Measurements from ENCODE around the gene RGPD8.

DNA sequence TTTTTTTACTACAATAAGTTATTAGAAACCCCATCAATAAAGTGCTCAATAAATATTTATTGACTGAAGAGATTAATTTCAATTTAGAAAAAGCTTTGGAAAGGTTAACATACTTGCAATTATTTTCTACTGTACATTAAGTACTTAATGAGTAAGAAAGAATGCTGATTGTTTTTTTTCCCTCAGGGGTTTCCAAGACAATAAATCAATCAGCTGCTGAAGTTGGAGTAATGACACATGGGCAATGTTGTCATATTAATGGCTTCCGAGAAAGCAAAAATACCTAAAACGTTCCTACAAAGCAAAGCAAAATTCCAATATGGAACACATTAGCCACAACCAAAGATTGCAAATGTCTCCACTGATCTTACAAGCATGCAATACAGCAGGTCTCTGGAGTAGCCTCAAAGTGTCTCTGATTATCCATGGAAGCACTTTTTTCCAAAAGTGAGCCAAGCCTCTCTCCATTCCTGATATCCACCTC is 91.3 kb downstream of the RGPD8 start:
- TF ChIP-seq CTCF (IDR thresholded peaks at IDR 0.05) (no peak), POLR2A (IDR thresholded peaks at IDR 0.05) (no peak)
